Measurements from ENCODE around the gene SLCO4A1. TPM values are rescaled to one million over a fixed set of nuclear protein-coding genes. Genes with fewer than 3 reads are reported as not detected.

SLCO4A1 gene
- total and polyA plus RNA-seq, 2 of the 4 experiments (the other 2 are of a cell fraction), result 0.72 to 1.1 TPM

GRCh38 chr20:62642666-62643520 is 590 bp downstream of the SLCO4A1 start:
- H4K20me1 ChIP-seq (ENCODE audit: insufficient read depth, low read length), result no peaks in the 10 kb centered on the region
- H2AK5ac ChIP-seq (ENCODE audit: low read depth, low read length), result no peak overlapping the region
- peak overlapping the region; percentile 84 for H2AFZ ChIP-seq (replicated peaks; ENCODE audit: low read length, poor library complexity)
- no peak overlapping the region for H2BK15ac ChIP-seq (ENCODE audit: low read depth, low read length)
- peak overlapping the region; percentile 67 for H2AK9ac ChIP-seq (replicated peaks; ENCODE audit: low read depth, low read length, poor library complexity)
- in situ Hi-C loops (cut with MboI; ENCODE audit: low sequenced_read_pairs) (no loop called here), dilution Hi-C loops (cut with HindIII; ENCODE audit: low sequenced_read_pairs, unreplicated experiment) (no loop called here), intact Hi-C loops (cut with micrococcal nuclease) (no loop called here)
- no peak overlapping the region for H3K27ac ChIP-seq (ENCODE audit: insufficient read depth, low read length)
- no peak overlapping the region for H3K56ac ChIP-seq (ENCODE audit: extremely low read depth, insufficient read depth, low read length)
- 5% methylated on average over 34 of the region's 84 CpGs; no CpG with 5 or more reads in 1 of the 2 experiments for WGBS, 2 experiments (ENCODE audit: extremely low coverage in 2 of 2, insufficient read length in 1 of 2)
- H3K27me3 ChIP-seq (ENCODE audit: control insufficient read depth, insufficient read depth, low read length), result peaks cover 48% of the 10 kb centered on the region
- no peak overlapping the region for H3K18ac ChIP-seq (ENCODE audit: low read depth, low read length)
- no peak overlapping the region for H2BK120ac ChIP-seq (ENCODE audit: low read depth, low read length)
- no peak overlapping the region for H2BK20ac ChIP-seq (ENCODE audit: low read depth, low read length)
- peak overlapping the region; percentile 49; the same call in 1 of the 2 replicates for H3K4me3 ChIP-seq (ENCODE audit: insufficient read depth, low read depth, low read length)
- 0 out of 2 replicates have a peak, but pooled peaks cover 3% of the 10 kb centered on the region for H3K9me1 ChIP-seq (ENCODE audit: insufficient read depth, low read length)
- H4K8ac ChIP-seq (ENCODE audit: low read depth in 2 of 2, low read length in 2 of 2), result no peak overlapping the region
- H2BK5ac ChIP-seq (ENCODE audit: low read depth, low read length, poor library complexity, severe bottlenecking), result no peak overlapping the region
- H4K91ac ChIP-seq (ENCODE audit: insufficient read depth, low read depth, low read length), result no peak overlapping the region
- ChIA-PET POLR2A (ENCODE audit: unreplicated experiment) (interaction anchor here (0.7 kb wide), 1 partner anchor 9 kb away, joined by 3 read pairs; no protein-coding TSS in a partner anchor), CTCF (no interaction called here)
- H3K9me3 ChIP-seq (ENCODE audit: control insufficient read depth, insufficient read depth, low read length), result no peaks in the 10 kb centered on the region
- BruUV-seq (replicated peaks), result no TSS peak
- H3K4ac ChIP-seq (ENCODE audit: low read depth, low read length), result no peak overlapping the region
- no peak overlapping the region for H3K23ac ChIP-seq (ENCODE audit: low read depth, low read length)
- DNase-seq, result peak; percentile 4
- no peaks in the 10 kb centered on the region for H3K36me3 ChIP-seq (ENCODE audit: control insufficient read depth, insufficient read depth, low read length)
- H3K9ac ChIP-seq (ENCODE audit: low read depth, low read length), result no peak overlapping the region
- peak overlapping the region; percentile 46 for H3K4me2 ChIP-seq (ENCODE audit: low read depth, low read length)
- H3K4me1 ChIP-seq (ENCODE audit: control insufficient read depth, insufficient read depth, low read length), result peaks cover 1% of the 10 kb centered on the region; the same call in 1 of the 2 replicates
- no peaks in the 10 kb centered on the region for H3K79me1 ChIP-seq (ENCODE audit: low read depth in 1 of 2, low read length in 2 of 2)
- H4K5ac ChIP-seq (ENCODE audit: low read depth, low read length), result no peak overlapping the region
- no peak; the same call in none of the 2 replicates for ATAC-seq (ENCODE audit: low read depth)
- H3K14ac ChIP-seq (replicated peaks; ENCODE audit: low read depth, low read length), result no peak overlapping the region
- TF ChIP-seq POLR2A (IDR thresholded peaks at IDR 0.05; ENCODE audit: low read depth, low read length) (no peak), NFE2L2 (IDR thresholded peaks at IDR 0.05; ENCODE audit: low read depth, low read length) (no peak), MXI1 (IDR thresholded peaks at IDR 0.05; ENCODE audit: borderline replicate concordance, low read depth, low read length) (no peak), BHLHE40 (IDR thresholded peaks at IDR 0.05; ENCODE audit: low read depth, low read length) (no peak), CTCF (conservative IDR thresholded peaks at IDR 0.05; ENCODE audit: low read depth, low read length) (no peak), RCOR1 (IDR thresholded peaks at IDR 0.05; ENCODE audit: insufficient replicate concordance, low read length) (no peak), SMC3 (IDR thresholded peaks at IDR 0.05; ENCODE audit: low read depth, low read length) (no peak), FOS (IDR thresholded peaks at IDR 0.05; ENCODE audit: low read depth, low read length) (no peak), MAZ (IDR thresholded peaks at IDR 0.05; ENCODE audit: borderline replicate concordance, low read depth, low read length) (no peak), RAD21 (IDR thresholded peaks at IDR 0.05; ENCODE audit: low read length) (no peak), MAFK (IDR thresholded peaks at IDR 0.05; ENCODE audit: low read depth, low read length) (no peak), CEBPB (IDR thresholded peaks at IDR 0.05; ENCODE audit: low read depth, low read length) (no peak), USF2 (IDR thresholded peaks at IDR 0.05; ENCODE audit: low read depth, low read length) (no peak), RFX5 (IDR thresholded peaks at IDR 0.05; ENCODE audit: low read depth, low read length) (no peak)

Measured in IMR-90 (cell line).